ENCODE data around the gene UBE2U. TPM values are rescaled to one million over a fixed set of nuclear protein-coding genes. Genes with fewer than 3 reads are reported as not detected.

Gene UBE2U
- total RNA-seq, 1 experiment from 2014 or later = not detected

- Histone ChIP-seq H3K9me3 (ENCODE audit: control insufficient read depth in 1 of 2, insufficient read depth in 1 of 2, low read depth in 1 of 2, low read length in 2 of 2) (no peaks in the 10 kb centered on the region), H2AFZ (ENCODE audit: low read depth, low read length, poor library complexity, severe bottlenecking) (no peak overlapping the region), H3K4me2 (ENCODE audit: low read length) (no peak overlapping the region), H3K27me3 (ENCODE audit: insufficient read depth, low read length) (no peaks in the 10 kb centered on the region), H3K36me3 (ENCODE audit: control insufficient read depth in 1 of 2, insufficient read depth in 2 of 2, low read length in 2 of 2) (no peaks in the 10 kb centered on the region), H3K4me1 (ENCODE audit: control insufficient read depth in 1 of 2, insufficient read depth in 2 of 2, low read length in 2 of 2) (peaks cover 0 to 7% of the 10 kb centered on the region in 2 experiments; a peak in 1 of 4 replicates), H3K9me2 (ENCODE audit: insufficient read depth) (no peaks in the 10 kb centered on the region), H3K4me3 (replicated peaks in 1 of 2; ENCODE audit: low read depth in 1 of 2, low read length in 2 of 2) (no peak overlapping the region), H3K79me2 (ENCODE audit: insufficient read depth, low read length) (no peaks in the 10 kb centered on the region), H3K27ac (ENCODE audit: low read depth, low read length) (no peak overlapping the region), H4K20me1 (ENCODE audit: insufficient read depth) (no peaks in the 10 kb centered on the region), H3K9ac (ENCODE audit: low read length) (no peak overlapping the region)
- ChIA-PET POLR2A (no interaction called here), CTCF (no interaction called here), RAD21 (ENCODE audit: low non-redundant PET in 1 of 2, low total read pairs in 2 of 2, uncharacterized antibody in 2 of 2, unreplicated experiment in 2 of 2) (no interaction called here)
- intact Hi-C loops (cut with micrococcal nuclease) = no loop called here
- ATAC-seq = no peak
- DNase-seq (ENCODE audit: low read depth, low spot score) = no peak
- TF ChIP-seq SIN3A (IDR thresholded peaks at IDR 0.05; ENCODE audit: low read depth) = no peak
- TF ChIP-seq SRF (IDR thresholded peaks at IDR 0.05; ENCODE audit: low read depth) = no peak
- TF ChIP-seq YY1 (IDR thresholded peaks at IDR 0.05; ENCODE audit: extremely low read depth, insufficient replicate concordance, low read depth, low read length) = no peak
- TF ChIP-seq FOSL1 (IDR thresholded peaks at IDR 0.05; ENCODE audit: low read depth) = no peak
- no peak for TF ChIP-seq JUND (IDR thresholded peaks at IDR 0.05)
- no peak for TF ChIP-seq ZNF274 (IDR thresholded peaks at IDR 0.05; ENCODE audit: low read depth, low read length)
- TF ChIP-seq ZBTB33 (IDR thresholded peaks at IDR 0.05; ENCODE audit: extremely low read depth, insufficient replicate concordance, low read length) = no peak
- no peak for TF ChIP-seq CBX3 (IDR thresholded peaks at IDR 0.05; ENCODE audit: low read depth)
- TF ChIP-seq ZFX (IDR thresholded peaks at IDR 0.05) = no peak
- no peak for TF ChIP-seq SP1 (IDR thresholded peaks at IDR 0.05; ENCODE audit: low read depth)
- no peak for TF ChIP-seq ATF3 (IDR thresholded peaks at IDR 0.05)
- no peak for TF ChIP-seq EGR1 (IDR thresholded peaks at IDR 0.05; ENCODE audit: low read depth)
- TF ChIP-seq RAD21 (IDR thresholded peaks at IDR 0.05; ENCODE audit: low read depth) = no peak
- no peak for TF ChIP-seq EZH2phosphoT487 (IDR thresholded peaks at IDR 0.05; ENCODE audit: borderline replicate concordance)
- TF ChIP-seq EZH2 (IDR thresholded peaks at IDR 0.05) = no peak
- TF ChIP-seq REST (IDR thresholded peaks at IDR 0.05; ENCODE audit: low read depth) = no peak
- TF ChIP-seq TCF7L2 (IDR thresholded peaks at IDR 0.05; ENCODE audit: borderline replicate concordance, extremely low read depth, insufficient read depth, insufficient read length) = no peak
- BruUV-seq (replicated peaks) = no TSS peak
Observed at GRCh38 chr1:64234714-64235113, 31.3 kb downstream of the UBE2U start.
